ENCODE results near the gene SNRPD3.

GRCh38 chr22:24515027-24515338 lies 40.8 kb upstream of the SNRPD3 start:
- TF ChIP-seq CTCF (IDR thresholded peaks at IDR 0.05; ENCODE audit: borderline replicate concordance, extremely low read depth, low read length, poor library complexity, severe bottlenecking) (no peak), EZH2 (IDR thresholded peaks at IDR 0.05; ENCODE audit: borderline replicate concordance, low read depth, low read length, severe bottlenecking) (no peak)

All from DND-41 (cell line).